Astrocyte (in vitro differentiated cells and primary cell): Measurements from ENCODE around the gene SMPDL3B. TPM values are rescaled to one million over a fixed set of nuclear protein-coding genes. Genes with fewer than 3 reads are reported as not detected.
"Not testable (repeated sequence)": the region's sequence is repeated elsewhere in the genome, so short reads cannot be mapped to it uniquely, and the experiment has no call there.

ENCODE experiments used
- DNase-seq: peaks from one replicate; pipeline ENCODE4 v3.0.0-alpha.2; 2010; ENCODE audit warnings: low read depth
- FAIRE-seq: peaks from 2 replicates; lab custom pipeline; 2011; peaks lifted over from hg19 to GRCh38; lab: Jason Lieb, UNC
- H2AFZ ChIP-seq: 2 replicates; pipeline ENCODE4 v1.6.0; 2012; ENCODE audit warnings: low read depth, low read length, inconsistent platforms
- H3K27ac ChIP-seq: 2 replicates; pipeline ENCODE4 v1.5.1; 2011; ENCODE audit warnings: low read depth, low read length, inconsistent platforms
- H3K27me3 ChIP-seq: 2 replicates; pipeline ENCODE4 v1.6.0; 2011; ENCODE audit warnings: low read length, inconsistent platforms; ENCODE audit not compliant: insufficient read depth
- H3K36me3 ChIP-seq: 2 replicates; pipeline ENCODE4 v1.5.1; 2011; ENCODE audit warnings: low read length, inconsistent platforms; ENCODE audit not compliant: insufficient read depth
- H3K4me1 ChIP-seq: 2 replicates; pipeline ENCODE4 v1.5.1; 2011; ENCODE audit warnings: low read length, inconsistent platforms; ENCODE audit not compliant: insufficient read depth
- H3K4me2 ChIP-seq: 2 replicates; pipeline ENCODE4 v1.6.0; 2012; ENCODE audit warnings: low read length, inconsistent platforms
- H3K4me3 ChIP-seq: 2 replicates; pipeline ENCODE4 v1.5.1; 2011; ENCODE audit warnings: low read depth, mild to moderate bottlenecking, low read length, inconsistent platforms; ENCODE audit not compliant: insufficient read depth
- H3K79me2 ChIP-seq: 2 replicates; pipeline ENCODE4 v1.6.0; 2012; ENCODE audit warnings: mild to moderate bottlenecking, low read length, inconsistent platforms; ENCODE audit not compliant: insufficient read depth
- H3K9ac ChIP-seq: 2 replicates; pipeline ENCODE4 v1.6.0; 2012; ENCODE audit warnings: mild to moderate bottlenecking, low read length, inconsistent platforms
- H3K9me3 ChIP-seq: 2 replicates; pipeline ENCODE4 v1.5.1; 2012; ENCODE audit warnings: low read depth, mild to moderate bottlenecking, low read length, inconsistent platforms; ENCODE audit not compliant: insufficient read depth
- H4K20me1 ChIP-seq: 2 replicates; pipeline ENCODE4 v1.6.0; 2012; ENCODE audit warnings: low read length, inconsistent platforms; ENCODE audit not compliant: insufficient read depth
- H3K27ac Mint-ChIP-seq: one replicate; pipeline ENCODE4 v1.8.0; 2021; ENCODE audit warnings: mild to moderate bottlenecking, mixed read lengths; ENCODE audit not compliant: unreplicated experiment
- H3K27me3 Mint-ChIP-seq: one replicate; pipeline ENCODE4 v1.8.0; 2021; ENCODE audit warnings: low read depth, mixed read lengths; ENCODE audit not compliant: unreplicated experiment
- H3K36me3 Mint-ChIP-seq: one replicate; pipeline ENCODE4 v1.8.0; 2021; ENCODE audit warnings: low read depth, mixed read lengths; ENCODE audit not compliant: unreplicated experiment
- H3K4me1 Mint-ChIP-seq: one replicate; pipeline ENCODE4 v1.8.0; 2021; ENCODE audit warnings: low read depth, mixed read lengths; ENCODE audit not compliant: unreplicated experiment
- H3K4me3 Mint-ChIP-seq: one replicate; pipeline ENCODE4 v1.8.0; 2021; ENCODE audit warnings: mild to moderate bottlenecking, moderate library complexity, mixed read lengths; ENCODE audit not compliant: unreplicated experiment
- H3K9me3 Mint-ChIP-seq: one replicate; pipeline ENCODE4 v1.8.0; 2021; ENCODE audit warnings: mild to moderate bottlenecking, mixed read lengths; ENCODE audit not compliant: unreplicated experiment
- CTCF ChIP-seq: IDR thresholded peaks from 2 replicates; pipeline ENCODE4 v1.5.1; 2011; ENCODE audit warnings: low read depth, mild to moderate bottlenecking, inconsistent platforms, low read length, moderate library complexity; ENCODE audit not compliant: insufficient read depth
- EZH2 ChIP-seq: IDR thresholded peaks from 2 replicates; pipeline ENCODE4 v1.6.1; 2012; ENCODE audit warnings: mild to moderate bottlenecking, low read length, inconsistent platforms; ENCODE audit not compliant: insufficient read depth
- total RNA-seq: library from RNA; stranded (reverse); gene quantifications from 2 replicates; pipeline ENCODE4 v1.2.1, GENCODE V29; 2021

Gene SMPDL3B
- total RNA-seq, 1 donor from 2014 or later, result 2.2 TPM

DNA sequence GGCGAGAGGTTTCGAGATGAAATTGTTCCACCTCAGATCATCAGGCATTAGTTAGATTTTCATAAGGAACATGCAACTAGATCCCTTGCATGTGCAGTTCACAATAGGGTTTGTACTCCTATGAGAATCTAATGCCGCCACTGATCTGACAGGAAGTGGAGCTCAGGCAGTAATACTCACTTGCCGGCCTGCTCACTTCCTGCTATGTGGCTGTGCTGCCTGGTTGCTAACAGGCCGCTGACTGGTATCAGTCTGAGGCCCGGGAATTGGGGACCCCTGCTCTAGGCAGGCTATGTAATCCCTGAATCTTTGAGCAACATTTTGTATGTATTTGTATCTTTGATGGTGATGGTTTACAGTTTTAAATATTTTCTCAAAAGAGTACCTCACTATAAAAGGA is 57.5 kb downstream of the SMPDL3B start:
- H3K27me3 Mint-ChIP-seq, result no peaks in the 10 kb centered on the region

GRCh38 chr1:27993241-27993640 is 58.4 kb downstream of the SMPDL3B start:
- Histone ChIP-seq H3K4me2 (no peak overlapping the region), H3K4me3 (no peak overlapping the region), H3K4me1 (no peaks in the 10 kb centered on the region), H4K20me1 (no peaks in the 10 kb centered on the region), H3K9me3 (no peaks in the 10 kb centered on the region), H2AFZ (no peak overlapping the region), H3K36me3 (peaks cover 58% of the 10 kb centered on the region), H3K79me2 (no peaks in the 10 kb centered on the region), H3K27me3 (no peaks in the 10 kb centered on the region), H3K9ac (no peak overlapping the region), H3K27ac (no peak overlapping the region)
- H3K36me3 Mint-ChIP-seq, result peaks cover 22% of the 10 kb centered on the region
- H3K9me3 Mint-ChIP-seq, result no peaks in the 10 kb centered on the region
- no peak for DNase-seq
- no peak for TF ChIP-seq EZH2
- peaks cover 8% of the 10 kb centered on the region for H3K4me1 Mint-ChIP-seq
- FAIRE-seq, result no peak
- H3K27me3 Mint-ChIP-seq, result no peaks in the 10 kb centered on the region
- no peak overlapping the region for H3K4me3 Mint-ChIP-seq
- no peak overlapping the region for H3K27ac Mint-ChIP-seq

More for the DNA sequence above, 57.5 kb downstream of the SMPDL3B start:
- H2AFZ ChIP-seq, result no peak overlapping the region
- TF ChIP-seq EZH2 (no peak), CTCF (no peak)
- H4K20me1 ChIP-seq, result no peaks in the 10 kb centered on the region
- no peak overlapping the region for H3K27ac ChIP-seq
- H3K4me3 Mint-ChIP-seq, result no peak overlapping the region
- no peak overlapping the region for H3K9ac ChIP-seq
- no peak overlapping the region for H3K4me2 ChIP-seq
- no peak overlapping the region for H3K4me3 ChIP-seq
- DNase-seq (no peak), FAIRE-seq (no peak)
- H3K4me1 Mint-ChIP-seq, result peaks cover 8% of the 10 kb centered on the region
- H3K27me3 ChIP-seq, result no peaks in the 10 kb centered on the region
- H3K36me3 Mint-ChIP-seq, result peaks cover 16% of the 10 kb centered on the region
- H3K4me1 ChIP-seq, result no peaks in the 10 kb centered on the region
- H3K9me3 ChIP-seq, result no peaks in the 10 kb centered on the region
- peak overlapping the region; percentile 31 for H3K27ac Mint-ChIP-seq
- no peaks in the 10 kb centered on the region for H3K79me2 ChIP-seq
- H3K9me3 Mint-ChIP-seq, result no peaks in the 10 kb centered on the region
- H3K36me3 ChIP-seq, result peaks cover 49% of the 10 kb centered on the region

GRCh38 chr1:27994060-27994459 is 59.3 kb downstream of the SMPDL3B start:
- H3K4me1 ChIP-seq, result no peaks in the 10 kb centered on the region
- Mint-ChIP-seq H3K36me3 (peaks cover 19% of the 10 kb centered on the region), H3K4me1 (peaks cover 8% of the 10 kb centered on the region), H3K4me3 (no peak overlapping the region), H3K27ac (no peak overlapping the region), H3K9me3 (no peaks in the 10 kb centered on the region), H3K27me3 (no peaks in the 10 kb centered on the region)
- H3K4me3 ChIP-seq, result no peak overlapping the region
- no peak for FAIRE-seq
- no peak overlapping the region for H3K4me2 ChIP-seq
- no peak for DNase-seq
- H3K9me3 ChIP-seq, result no peaks in the 10 kb centered on the region
- peaks cover 56% of the 10 kb centered on the region for H3K36me3 ChIP-seq
- H3K9ac ChIP-seq, result no peak overlapping the region
- H2AFZ ChIP-seq, result no peak overlapping the region
- H3K79me2 ChIP-seq, result no peaks in the 10 kb centered on the region
- TF ChIP-seq EZH2, result no peak
- TF ChIP-seq CTCF, result no peak
- H3K27ac ChIP-seq, result no peak overlapping the region
- H3K27me3 ChIP-seq, result no peaks in the 10 kb centered on the region
- no peaks in the 10 kb centered on the region for H4K20me1 ChIP-seq

GRCh38 chr1:27994526-27994925 is 59.7 kb downstream of the SMPDL3B start:
- H2AFZ ChIP-seq, H4K20me1 ChIP-seq, H3K9me3 ChIP-seq, H3K4me2 ChIP-seq, FAIRE-seq, H3K9ac ChIP-seq, H3K27ac Mint-ChIP-seq, H3K4me1 ChIP-seq, H3K27me3 ChIP-seq, H3K9me3 Mint-ChIP-seq, DNase-seq, H3K4me3 ChIP-seq, H3K27ac ChIP-seq, H3K4me3 Mint-ChIP-seq, H3K79me2 ChIP-seq, H3K27me3 Mint-ChIP-seq: not testable (repeated sequence)
- peaks cover 54% of the 10 kb centered on the region for H3K36me3 ChIP-seq
- peaks cover 20% of the 10 kb centered on the region for H3K36me3 Mint-ChIP-seq
- peaks cover 10% of the 10 kb centered on the region for H3K4me1 Mint-ChIP-seq
